GM12872 (cell line): ENCODE data around the gene SFT2D3.

Experiments used
- CTCF ChIP-seq: IDR thresholded peaks from 3 replicates; pipeline ENCODE4 v1.5.1; 2011; ENCODE audit warnings: low read depth, mild to moderate bottlenecking, low read length, moderate library complexity; ENCODE audit not compliant: insufficient read depth

The SFT2D3 gene

GRCh38 chr2:127673291-127674069, 27.8 kb upstream of the SFT2D3 start:
- TF ChIP-seq CTCF = no peak

GRCh38 chr2:127674241-127675209, 26.8 kb upstream of the SFT2D3 start:
- TF ChIP-seq CTCF = no peak

- no peak for TF ChIP-seq CTCF
Measured at GRCh38 chr2:127675331-127676261, 25.7 kb upstream of the SFT2D3 start, which contains the start of gene LIMS2. LIMS2 (minus strand) TSS chr2:127675530; CDS start chr2:127675024, 506 bp downstream.

GRCh38 chr2:127676906-127677305, 24.4 kb upstream of the SFT2D3 start:
- TF ChIP-seq CTCF = no peak

- no peak for TF ChIP-seq CTCF
Measured at GRCh38 chr2:127678531-127678930, 22.8 kb upstream of the SFT2D3 start.

- no peak for TF ChIP-seq CTCF
Measured at GRCh38 chr2:127678991-127679390, 22.3 kb upstream of the SFT2D3 start.
